HG02763 (cell line): Measurements from ENCODE around the gene ZBTB5.
"Not testable (repeated sequence)": the region's sequence is repeated elsewhere in the genome, so short reads cannot be mapped to it uniquely, and the experiment has no call there.

Experiments
- ATAC-seq: cut with Tn5 transposase; IDR thresholded peaks from one replicate; pipeline ENCODE4 v1.9.1; 2021; ENCODE audit warnings: mild to moderate bottlenecking, moderate library complexity; ENCODE audit not compliant: unreplicated experiment

Gene ZBTB5

DNA sequence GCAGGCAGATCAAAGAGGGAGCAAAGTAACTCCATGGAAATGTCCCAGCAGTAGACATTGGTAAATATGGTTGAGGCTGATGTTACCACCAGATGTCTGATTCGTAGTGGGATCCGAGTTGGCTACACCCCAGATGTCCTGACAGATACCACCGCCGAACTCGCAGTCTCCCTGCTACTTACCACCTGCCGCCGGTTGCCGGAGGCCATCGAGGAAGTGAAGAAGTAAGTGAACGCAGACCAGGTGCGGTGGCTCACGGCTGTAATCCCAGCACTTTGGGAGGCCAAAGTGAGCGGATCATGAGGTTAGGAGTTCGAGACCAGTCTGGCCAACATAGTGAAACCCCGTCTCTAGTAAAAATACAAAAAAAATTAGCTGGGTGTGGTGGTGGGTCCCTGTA lies 38.8 kb downstream of the ZBTB5 start:
- ATAC-seq, result not testable (repeated sequence)

GRCh38 chr9:37425298-37425752 lies 39.9 kb downstream of the ZBTB5 start:
- ATAC-seq, result no peak

DNA sequence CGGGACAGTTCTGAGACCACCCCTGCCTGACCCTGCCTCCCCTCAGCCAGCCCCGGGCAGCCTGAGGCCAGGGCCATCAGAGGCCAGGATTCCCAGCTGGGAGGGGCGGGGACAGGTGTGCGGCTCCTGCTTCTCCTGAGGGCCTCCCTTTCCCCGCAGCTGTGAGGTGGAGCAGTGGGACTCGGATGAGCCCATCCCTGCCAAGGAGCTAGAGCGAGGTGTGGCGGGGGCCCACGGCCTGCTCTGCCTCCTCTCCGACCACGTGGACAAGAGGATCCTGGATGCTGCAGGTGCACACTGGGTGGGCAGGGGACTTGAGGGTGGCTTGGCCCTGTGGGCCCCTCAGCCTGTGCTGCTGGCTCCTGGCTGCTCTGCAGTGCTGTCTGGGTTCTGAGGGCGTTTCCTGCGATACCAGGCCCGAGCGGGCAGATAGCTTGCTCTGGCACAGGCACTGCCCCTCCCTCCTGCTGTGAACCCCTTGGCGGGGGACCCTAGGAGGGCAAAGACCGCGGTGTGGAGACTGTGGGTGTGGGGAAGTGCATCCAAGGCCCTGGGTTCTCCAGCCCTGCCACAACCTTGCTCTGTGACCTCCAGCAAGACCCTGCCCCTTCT lies 40.5 kb downstream of the ZBTB5 start:
- no peak for ATAC-seq

DNA sequence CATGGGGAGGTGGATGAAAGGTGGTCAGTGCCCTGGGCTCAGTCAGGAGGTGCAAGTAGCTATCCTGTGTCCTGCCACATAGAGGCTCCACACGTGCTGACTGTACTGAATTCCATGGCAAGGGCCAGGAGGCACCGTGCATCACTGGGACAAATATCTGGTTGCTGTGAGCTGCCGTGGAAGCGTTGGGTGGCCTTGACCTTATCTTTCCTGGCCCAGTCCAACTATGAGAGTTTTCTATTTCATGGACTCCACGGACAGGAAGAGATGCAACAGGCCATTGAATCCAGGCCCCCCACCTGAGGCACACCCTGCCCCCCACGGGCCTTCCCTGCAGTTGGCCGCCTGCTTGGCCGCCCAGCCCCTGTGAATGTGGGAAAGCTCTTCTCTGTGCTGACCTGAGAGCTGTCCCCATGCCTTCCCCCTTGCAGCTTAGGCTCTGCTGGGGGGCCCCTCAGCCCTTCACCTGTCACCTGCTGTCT lies 41.0 kb downstream of the ZBTB5 start:
- no peak for ATAC-seq

- no peak for ATAC-seq
These were observed 41.7 kb downstream of the ZBTB5 start for GRCh38 chr9:37423508-37423907.

DNA sequence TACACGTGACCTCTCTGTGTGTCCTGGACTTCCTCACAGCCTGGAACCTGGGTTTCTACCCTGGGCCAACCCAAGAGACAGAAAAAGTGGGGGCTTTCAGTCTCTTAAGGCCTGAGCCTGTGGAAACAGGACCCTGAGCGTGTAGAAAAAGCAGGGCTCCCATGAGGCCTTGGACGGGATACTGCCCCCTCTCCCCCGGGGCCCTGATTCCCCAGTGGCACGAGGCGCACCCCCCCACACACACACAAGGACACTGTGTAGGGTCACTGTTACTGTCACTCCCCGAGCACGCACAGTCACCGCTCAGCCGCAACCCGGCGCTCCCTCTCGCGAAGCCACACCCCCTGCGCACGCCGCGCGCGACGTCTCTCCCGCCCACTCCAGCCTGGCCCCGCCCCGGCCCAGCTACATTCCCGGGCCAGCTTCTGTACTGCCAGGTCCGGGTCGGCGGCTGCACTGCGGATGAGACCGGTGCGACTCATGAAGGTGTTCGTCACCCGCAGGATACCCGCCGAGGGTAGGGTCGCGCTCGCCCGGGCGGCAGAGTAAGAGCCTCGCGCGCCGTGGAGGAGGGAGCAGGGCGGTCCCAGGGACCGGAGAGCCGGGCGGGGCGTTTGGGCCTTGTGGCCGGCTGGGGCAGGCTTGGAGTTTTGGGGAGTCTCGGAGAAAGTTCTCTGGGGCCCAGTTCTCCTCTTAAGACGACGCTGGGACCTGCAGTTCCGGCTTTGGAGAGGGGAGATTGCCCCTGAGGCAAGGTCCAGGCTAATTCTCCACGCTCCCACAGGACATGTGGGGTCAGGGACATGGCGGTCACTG lies 42.8 kb downstream of the ZBTB5 start, which contains the start of gene GRHPR:
GRHPR (plus strand) TSS at position 408 of the 816 bp plus-strand sequence; CDS start at position 463, 55 bp downstream.
- peak; percentile 90 for ATAC-seq

DNA sequence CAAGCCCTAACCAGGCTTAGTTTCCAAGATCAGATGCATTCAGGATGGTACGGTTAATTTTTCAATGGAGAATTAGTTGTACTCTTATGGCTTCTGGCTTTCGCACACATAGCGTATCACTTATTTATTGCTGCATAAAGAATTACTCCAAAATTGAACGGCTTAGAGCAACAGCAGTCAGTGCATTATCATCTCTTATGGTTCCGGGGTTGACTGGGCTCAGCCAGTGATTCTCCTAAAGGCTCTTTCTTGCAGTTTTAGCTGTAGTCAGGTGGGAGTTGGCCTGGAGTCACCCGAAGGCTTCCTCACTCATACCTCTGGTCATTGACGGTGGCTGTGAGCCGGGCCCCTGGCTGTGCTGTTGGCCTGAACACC lies 43.3 kb downstream of the ZBTB5 start:
- ATAC-seq, result no peak

DNA sequence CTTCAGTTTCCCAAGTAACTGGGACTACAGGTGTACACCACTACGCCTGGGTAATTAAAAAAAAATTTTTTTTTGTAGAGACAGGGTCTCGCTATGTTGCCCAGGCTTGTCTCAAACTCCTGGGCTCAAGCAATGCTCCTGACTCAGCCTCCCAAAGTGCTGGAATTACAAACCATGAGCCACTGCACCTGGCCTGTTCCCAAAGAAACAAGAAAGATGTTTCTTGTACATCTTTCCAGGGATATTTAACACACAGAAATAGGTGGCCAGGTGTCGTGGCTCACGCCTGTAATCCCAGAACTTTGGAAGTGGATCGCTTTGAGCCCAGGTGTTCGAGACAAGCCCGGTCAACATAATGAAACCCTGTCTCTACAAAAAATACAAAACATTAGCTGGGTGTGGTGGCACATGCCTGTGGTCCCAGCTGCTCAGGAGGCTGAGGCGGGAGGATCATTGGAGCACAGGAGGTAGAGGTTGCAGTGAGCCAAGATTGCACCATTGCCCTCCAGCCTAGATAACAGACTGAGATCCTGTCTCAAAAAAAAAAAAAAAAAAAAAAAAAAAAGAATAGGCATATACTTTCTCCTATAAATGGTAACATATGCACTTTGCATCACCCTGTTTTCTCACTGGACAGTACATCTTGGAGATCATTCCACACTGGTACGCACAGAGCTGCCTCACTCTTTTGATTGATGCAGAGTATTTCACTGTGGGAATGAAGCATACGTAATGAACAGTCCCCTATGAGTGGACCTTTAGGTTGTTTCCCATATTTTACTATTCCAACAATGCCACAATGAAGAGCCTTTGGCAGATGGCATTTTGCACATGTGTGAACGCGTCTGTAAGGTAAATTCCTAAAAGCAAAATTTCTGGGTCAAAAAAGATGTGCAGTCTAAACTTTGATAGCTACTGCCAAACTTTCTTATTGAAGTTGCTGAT lies 44.7 kb downstream of the ZBTB5 start:
- ATAC-seq, result no peak

DNA sequence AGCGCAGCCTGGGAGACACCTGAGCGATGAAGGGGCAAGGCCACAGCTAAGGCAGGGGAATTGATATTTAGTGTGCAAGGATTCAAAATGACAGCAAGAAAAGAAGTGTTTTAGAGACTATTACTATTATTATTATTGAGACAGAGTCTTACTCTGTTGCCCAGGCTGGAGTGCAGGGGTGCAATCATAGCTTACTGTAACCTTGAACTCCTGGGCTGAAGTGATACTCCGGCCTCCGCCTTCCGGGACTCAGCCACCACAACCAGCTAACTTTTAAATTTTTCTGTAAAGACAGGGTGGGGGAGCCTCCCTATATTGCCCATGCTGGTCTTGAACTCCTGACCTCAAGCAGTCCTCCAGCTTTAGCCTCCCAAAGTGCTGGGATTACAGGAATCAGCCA lies 46.0 kb downstream of the ZBTB5 start:
- no peak for ATAC-seq

GRCh38 chr9:37417857-37418618 lies 47.2 kb downstream of the ZBTB5 start:
- ATAC-seq, result no peak

DNA sequence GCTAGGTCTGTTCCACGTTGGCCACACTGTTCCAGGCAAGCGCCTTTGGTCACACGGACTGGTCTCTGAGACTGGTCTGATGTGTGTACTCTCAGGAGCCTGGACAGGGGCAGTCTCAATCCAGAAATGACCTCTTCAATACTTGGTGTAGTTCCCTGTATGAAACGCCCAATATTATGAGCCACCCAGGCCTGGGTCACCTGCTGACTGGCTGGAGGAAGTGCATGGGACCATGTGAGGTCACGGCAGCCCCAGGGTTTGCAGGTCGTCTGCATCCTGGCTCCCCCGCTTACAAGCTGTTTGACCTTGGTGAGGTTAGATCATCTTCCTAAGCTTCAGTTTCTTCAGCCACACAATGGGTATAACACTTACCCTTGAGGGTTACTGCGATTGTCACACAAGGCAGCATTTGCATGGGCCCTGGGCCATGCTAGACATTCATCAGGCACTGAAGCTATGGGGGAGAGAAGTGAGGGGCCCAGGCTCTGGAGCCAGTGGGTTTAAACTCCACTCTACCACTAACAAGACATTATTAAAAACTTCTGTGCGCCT lies 47.9 kb downstream of the ZBTB5 start:
- ATAC-seq, result no peak

DNA sequence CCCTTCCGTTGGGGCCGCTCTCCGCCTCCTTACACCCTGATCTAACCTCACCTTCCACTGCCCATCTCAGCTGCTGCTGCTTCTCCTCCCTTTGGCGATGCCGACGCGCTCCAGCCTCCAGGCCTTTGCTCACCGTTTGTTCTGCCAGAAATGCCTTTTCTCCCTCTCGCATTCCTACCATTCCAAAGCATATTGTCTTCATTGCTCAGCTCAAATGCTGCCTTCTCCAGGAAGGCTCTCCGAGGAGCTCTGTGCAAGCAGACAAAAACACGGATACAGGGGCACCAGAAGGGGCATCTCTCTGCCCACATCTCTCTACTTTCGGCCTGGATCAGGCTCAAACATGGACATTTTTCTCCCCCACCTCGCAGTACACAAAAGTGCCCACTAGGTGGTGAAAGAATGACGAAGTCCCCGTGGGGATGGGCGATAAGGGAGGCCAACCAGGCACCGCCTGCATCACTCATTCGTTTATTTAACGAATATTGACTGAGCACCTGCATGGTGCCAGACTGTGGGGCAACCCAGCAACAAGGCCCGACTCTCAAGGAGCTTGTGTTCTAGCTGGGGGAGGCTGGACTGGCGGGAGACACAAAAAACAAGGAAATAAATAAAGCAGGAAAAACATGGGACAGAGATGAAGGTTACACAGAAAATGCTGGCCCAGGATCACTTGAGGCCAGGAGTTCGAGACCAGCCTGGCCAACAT lies 50.1 kb downstream of the ZBTB5 start:
- ATAC-seq, result no peak

GRCh38 chr9:37414503-37414943 lies 50.7 kb downstream of the ZBTB5 start:
- ATAC-seq, result no peak

DNA sequence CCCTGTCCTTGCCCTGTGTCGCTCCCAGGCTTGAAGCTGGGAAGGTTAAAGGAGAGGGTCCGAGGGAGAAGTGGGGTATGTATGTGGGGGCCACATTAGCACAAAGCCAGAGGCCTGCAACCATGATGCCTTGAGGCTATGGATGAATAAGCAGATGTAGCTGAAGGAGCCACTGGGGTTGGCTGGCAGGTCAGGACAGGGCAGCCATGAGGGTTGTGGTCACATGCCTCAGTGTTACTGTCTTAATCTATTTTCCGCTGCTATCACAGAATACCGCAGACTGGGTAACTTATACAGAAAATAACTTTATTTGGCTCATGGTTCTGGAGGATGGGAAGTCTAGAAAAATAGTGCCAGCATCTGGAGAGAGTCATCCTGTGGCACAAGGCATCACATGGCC lies 51.9 kb downstream of the ZBTB5 start:
- no peak for ATAC-seq

DNA sequence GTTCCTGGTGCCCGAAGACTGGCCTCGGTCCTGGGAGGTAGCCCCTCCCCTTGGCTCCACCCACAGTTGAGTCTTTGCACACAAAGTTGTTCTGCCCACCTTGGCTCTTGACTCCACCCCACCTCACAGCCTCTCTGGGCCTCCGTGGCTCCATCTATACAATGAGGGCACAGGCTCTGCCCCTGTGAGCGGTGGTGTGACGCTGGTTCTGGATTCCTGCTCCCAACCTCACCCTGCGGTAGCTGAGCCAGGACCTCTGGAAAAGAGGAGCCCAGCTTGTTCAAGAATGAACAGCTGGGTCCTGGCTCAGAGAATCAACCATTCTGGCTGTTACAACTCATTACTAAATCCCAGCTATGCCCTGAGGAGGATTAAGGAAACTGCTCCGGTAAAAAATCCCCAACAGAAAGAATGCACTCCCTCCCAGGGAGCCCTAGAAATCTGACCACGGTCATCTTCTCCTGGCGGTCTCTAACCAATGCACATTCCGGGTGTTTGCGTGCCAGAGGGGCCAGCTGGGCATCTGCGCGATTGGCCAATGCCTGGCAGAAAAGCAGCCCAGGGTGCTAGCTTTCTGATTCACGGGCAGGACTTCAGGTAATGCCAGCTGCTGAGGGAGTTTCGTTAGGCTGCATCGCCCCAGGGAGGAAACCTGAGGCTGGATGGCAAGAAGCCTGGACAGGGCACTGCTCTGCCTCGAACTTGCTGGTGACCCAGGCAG lies 52.7 kb downstream of the ZBTB5 start:
- ATAC-seq, result no peak

DNA sequence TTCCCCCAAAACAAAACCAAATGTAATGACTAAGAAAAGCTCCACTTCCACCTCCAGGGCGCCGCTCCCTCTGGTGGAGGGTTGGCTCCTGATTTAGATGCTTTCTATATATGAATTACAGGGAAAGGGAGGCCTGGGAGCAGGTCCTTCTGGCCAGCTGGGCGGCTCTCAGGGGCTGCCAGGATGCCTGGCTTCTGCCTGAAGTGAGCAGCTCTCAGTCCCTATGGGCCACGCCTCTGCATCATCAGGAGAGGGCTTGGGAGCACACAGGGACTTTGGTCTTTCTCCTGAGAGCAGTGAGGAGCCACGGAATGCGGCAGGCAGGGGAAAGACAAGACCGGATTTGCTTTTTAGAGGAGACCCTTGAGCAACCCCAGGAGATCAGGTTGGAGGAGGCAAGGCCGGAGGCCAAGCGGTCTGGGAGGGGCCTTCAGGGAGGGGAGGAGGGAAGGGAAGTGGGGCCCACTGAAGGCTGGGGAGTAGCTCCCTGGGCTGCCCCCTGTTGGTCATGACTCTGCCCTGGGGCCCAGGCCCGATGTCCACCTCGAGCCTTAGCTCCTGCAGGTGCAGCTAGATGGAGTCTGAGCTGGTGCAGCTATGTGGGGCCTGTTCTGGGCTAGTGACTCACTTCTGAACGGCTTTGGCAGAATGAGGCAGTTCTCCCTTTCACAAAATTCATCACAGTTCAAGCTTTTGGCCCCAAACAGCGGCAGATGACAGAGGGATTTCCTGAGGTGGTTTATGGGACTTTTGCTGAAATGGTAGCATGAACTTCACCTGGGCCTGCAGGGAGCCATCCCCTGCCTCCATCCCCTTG lies 54.1 kb downstream of the ZBTB5 start:
- ATAC-seq, result peak; percentile 18

- ATAC-seq, result no peak
These were observed 54.8 kb downstream of the ZBTB5 start for GRCh38 chr9:37410354-37410861.
